ENCODE measurements around the gene CIP2A.

- TF ChIP-seq EZH2 (IDR thresholded peaks at IDR 0.05; ENCODE audit: insufficient read depth, poor library complexity, severe bottlenecking) = no peak
- no peak for TF ChIP-seq EZH2phosphoT487 (IDR thresholded peaks at IDR 0.05; ENCODE audit: insufficient read depth, low read depth)
These were observed 63.3 kb downstream of the CIP2A start for GRCh38 chr3:108525971-108526370.
